ENCODE results near the gene CDK17. TPM values are rescaled to one million over a fixed set of nuclear protein-coding genes. Genes with fewer than 3 reads are reported as not detected.

Gene CDK17
- total RNA-seq, 1 experiment from 2014 or later: 21.4 TPM

DNA sequence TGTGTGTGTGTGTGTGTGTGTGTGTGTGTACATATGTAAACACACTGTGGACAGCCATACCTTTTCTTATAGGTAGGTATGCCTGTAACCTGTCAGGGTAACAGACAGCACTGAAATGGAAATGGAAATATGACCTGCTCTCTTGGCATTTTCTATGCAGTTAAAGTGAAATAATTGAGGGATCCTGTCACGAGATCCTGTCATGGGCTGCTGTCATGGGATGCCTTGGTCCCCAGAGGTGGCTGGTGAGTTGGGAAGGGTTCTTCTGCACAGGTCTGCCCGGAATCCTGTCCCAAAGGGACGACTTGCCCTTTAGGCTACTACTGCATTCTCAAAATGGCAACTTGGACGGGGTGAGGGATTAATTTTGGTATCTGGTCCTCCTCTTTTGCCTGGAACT lies 158.8 kb downstream of the CDK17 start:
- H3K36me3 ChIP-seq (ENCODE audit: control insufficient read depth in 1 of 2, insufficient read depth in 2 of 2, low read length in 2 of 2): no peaks in the 10 kb centered on the region
- H3K79me2 ChIP-seq (ENCODE audit: insufficient read depth, low read length): peaks cover 81% of the 10 kb centered on the region
- no peak overlapping the region for H3K9ac ChIP-seq (ENCODE audit: low read length)
- DNase-seq (ENCODE audit: low read depth, low spot score) (no peak), ATAC-seq (no peak)
- ChIA-PET RAD21 (ENCODE audit: low non-redundant PET in 1 of 2, low total read pairs in 2 of 2, uncharacterized antibody in 2 of 2, unreplicated experiment in 2 of 2) (no interaction called here), POLR2A (no interaction called here), CTCF (no interaction called here)
- H3K4me3 ChIP-seq (replicated peaks in 1 of 2; ENCODE audit: low read depth in 1 of 2, low read length in 2 of 2): no peak overlapping the region
- H2AFZ ChIP-seq (ENCODE audit: low read depth, low read length, poor library complexity, severe bottlenecking): no peak overlapping the region
- TF ChIP-seq, protein P1, sequence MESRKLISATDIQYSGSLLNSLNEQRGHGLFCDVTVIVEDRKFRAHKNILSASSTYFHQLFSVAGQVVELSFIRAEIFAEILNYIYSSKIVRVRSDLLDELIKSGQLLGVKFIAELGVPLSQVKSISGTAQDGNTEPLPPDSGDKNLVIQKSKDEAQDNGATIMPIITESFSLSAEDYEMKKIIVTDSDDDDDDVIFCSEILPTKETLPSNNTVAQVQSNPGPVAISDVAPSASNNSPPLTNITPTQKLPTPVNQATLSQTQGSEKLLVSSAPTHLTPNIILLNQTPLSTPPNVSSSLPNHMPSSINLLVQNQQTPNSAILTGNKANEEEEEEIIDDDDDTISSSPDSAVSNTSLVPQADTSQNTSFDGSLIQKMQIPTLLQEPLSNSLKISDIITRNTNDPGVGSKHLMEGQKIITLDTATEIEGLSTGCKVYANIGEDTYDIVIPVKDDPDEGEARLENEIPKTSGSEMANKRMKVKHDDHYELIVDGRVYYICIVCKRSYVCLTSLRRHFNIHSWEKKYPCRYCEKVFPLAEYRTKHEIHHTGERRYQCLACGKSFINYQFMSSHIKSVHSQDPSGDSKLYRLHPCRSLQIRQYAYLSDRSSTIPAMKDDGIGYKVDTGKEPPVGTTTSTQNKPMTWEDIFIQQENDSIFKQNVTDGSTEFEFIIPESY (IDR thresholded peaks at IDR 0.05; ENCODE audit: extremely low read depth, insufficient replicate concordance, low read length): no peak
- H3K9me2 ChIP-seq (ENCODE audit: insufficient read depth): no peaks in the 10 kb centered on the region
- intact Hi-C loops (cut with micrococcal nuclease): no loop called here
- H3K9me3 ChIP-seq (ENCODE audit: control insufficient read depth in 1 of 2, insufficient read depth in 1 of 2, low read depth in 1 of 2, low read length in 2 of 2): no peaks in the 10 kb centered on the region
- no peak overlapping the region for H3K4me2 ChIP-seq (ENCODE audit: low read length)
- no peaks in the 10 kb centered on the region for H3K4me1 ChIP-seq (ENCODE audit: control insufficient read depth in 1 of 2, insufficient read depth in 2 of 2, low read length in 2 of 2)
- no peaks in the 10 kb centered on the region for H4K20me1 ChIP-seq (ENCODE audit: insufficient read depth)
- BruUV-seq (replicated peaks): no TSS peak
- no peaks in the 10 kb centered on the region for H3K27me3 ChIP-seq (ENCODE audit: insufficient read depth, low read length)
- no peak overlapping the region for H3K27ac ChIP-seq (ENCODE audit: low read depth, low read length)

DNA sequence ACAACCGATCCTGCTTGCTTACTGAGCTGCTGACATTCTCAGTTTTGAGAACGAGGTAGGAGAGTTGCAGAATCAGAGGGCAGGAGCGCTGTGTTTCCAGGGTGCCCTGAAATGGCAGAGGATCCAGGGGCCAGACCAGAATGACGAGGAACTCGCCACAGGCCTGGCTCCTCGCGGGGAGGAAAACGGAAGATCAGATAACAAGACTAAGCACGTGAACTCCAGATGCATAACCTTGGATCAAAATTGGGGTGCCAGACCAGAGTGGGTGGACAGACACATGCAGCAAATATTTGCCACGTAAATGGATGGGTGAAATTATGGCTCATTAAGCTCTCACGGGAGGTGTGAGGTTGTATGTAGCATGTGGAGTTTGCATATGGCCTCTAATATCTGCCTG lies 159.6 kb downstream of the CDK17 start:
- CTCF ChIA-PET: no interaction called here
- no peaks in the 10 kb centered on the region for H3K9me3 ChIP-seq (ENCODE audit: control insufficient read depth in 1 of 2, insufficient read depth in 1 of 2, low read depth in 1 of 2, low read length in 2 of 2)
- no peaks in the 10 kb centered on the region for H3K27me3 ChIP-seq (ENCODE audit: insufficient read depth, low read length)
- no peak overlapping the region for H2AFZ ChIP-seq (ENCODE audit: low read depth, low read length, poor library complexity, severe bottlenecking)
- intact Hi-C loops (cut with micrococcal nuclease): no loop called here
- peaks cover 81% of the 10 kb centered on the region for H3K79me2 ChIP-seq (ENCODE audit: insufficient read depth, low read length)
- POLR2A ChIA-PET: no interaction called here
- H3K36me3 ChIP-seq (ENCODE audit: control insufficient read depth in 1 of 2, insufficient read depth in 2 of 2, low read length in 2 of 2): no peaks in the 10 kb centered on the region
- no peak overlapping the region for H3K9ac ChIP-seq (ENCODE audit: low read length)
- no peaks in the 10 kb centered on the region for H4K20me1 ChIP-seq (ENCODE audit: insufficient read depth)
- RAD21 ChIA-PET (ENCODE audit: low non-redundant PET in 1 of 2, low total read pairs in 2 of 2, uncharacterized antibody in 2 of 2, unreplicated experiment in 2 of 2): no interaction called here
- no peaks in the 10 kb centered on the region for H3K4me1 ChIP-seq (ENCODE audit: control insufficient read depth in 1 of 2, insufficient read depth in 2 of 2, low read length in 2 of 2)
- no TSS peak for BruUV-seq (replicated peaks)
- ATAC-seq (no peak), DNase-seq (ENCODE audit: low read depth, low spot score) (no peak)
- H3K4me2 ChIP-seq (ENCODE audit: low read length): no peak overlapping the region
- no peak overlapping the region for H3K27ac ChIP-seq (ENCODE audit: low read depth, low read length)
- no peak overlapping the region for H3K4me3 ChIP-seq (replicated peaks in 1 of 2; ENCODE audit: low read depth in 1 of 2, low read length in 2 of 2)
- H3K9me2 ChIP-seq (ENCODE audit: insufficient read depth): no peaks in the 10 kb centered on the region
- TF ChIP-seq EZH2 (IDR thresholded peaks at IDR 0.05): no peak
- no peak for TF ChIP-seq CEBPB (IDR thresholded peaks at IDR 0.05; ENCODE audit: low read depth)
- no peak for TF ChIP-seq EGR1 (IDR thresholded peaks at IDR 0.05; ENCODE audit: low read depth)
- no peak for TF ChIP-seq SP1 (IDR thresholded peaks at IDR 0.05; ENCODE audit: low read depth)
- TF ChIP-seq FOSL1 (IDR thresholded peaks at IDR 0.05; ENCODE audit: low read depth): no peak
- TF ChIP-seq, protein P2, sequence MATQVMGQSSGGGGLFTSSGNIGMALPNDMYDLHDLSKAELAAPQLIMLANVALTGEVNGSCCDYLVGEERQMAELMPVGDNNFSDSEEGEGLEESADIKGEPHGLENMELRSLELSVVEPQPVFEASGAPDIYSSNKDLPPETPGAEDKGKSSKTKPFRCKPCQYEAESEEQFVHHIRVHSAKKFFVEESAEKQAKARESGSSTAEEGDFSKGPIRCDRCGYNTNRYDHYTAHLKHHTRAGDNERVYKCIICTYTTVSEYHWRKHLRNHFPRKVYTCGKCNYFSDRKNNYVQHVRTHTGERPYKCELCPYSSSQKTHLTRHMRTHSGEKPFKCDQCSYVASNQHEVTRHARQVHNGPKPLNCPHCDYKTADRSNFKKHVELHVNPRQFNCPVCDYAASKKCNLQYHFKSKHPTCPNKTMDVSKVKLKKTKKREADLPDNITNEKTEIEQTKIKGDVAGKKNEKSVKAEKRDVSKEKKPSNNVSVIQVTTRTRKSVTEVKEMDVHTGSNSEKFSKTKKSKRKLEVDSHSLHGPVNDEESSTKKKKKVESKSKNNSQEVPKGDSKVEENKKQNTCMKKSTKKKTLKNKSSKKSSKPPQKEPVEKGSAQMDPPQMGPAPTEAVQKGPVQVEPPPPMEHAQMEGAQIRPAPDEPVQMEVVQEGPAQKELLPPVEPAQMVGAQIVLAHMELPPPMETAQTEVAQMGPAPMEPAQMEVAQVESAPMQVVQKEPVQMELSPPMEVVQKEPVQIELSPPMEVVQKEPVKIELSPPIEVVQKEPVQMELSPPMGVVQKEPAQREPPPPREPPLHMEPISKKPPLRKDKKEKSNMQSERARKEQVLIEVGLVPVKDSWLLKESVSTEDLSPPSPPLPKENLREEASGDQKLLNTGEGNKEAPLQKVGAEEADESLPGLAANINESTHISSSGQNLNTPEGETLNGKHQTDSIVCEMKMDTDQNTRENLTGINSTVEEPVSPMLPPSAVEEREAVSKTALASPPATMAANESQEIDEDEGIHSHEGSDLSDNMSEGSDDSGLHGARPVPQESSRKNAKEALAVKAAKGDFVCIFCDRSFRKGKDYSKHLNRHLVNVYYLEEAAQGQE (IDR thresholded peaks at IDR 0.05; ENCODE audit: low read depth): no peak
- no peak for TF ChIP-seq TCF7L2 (IDR thresholded peaks at IDR 0.05; ENCODE audit: borderline replicate concordance, extremely low read depth, insufficient read depth, insufficient read length)
- no peak for TF ChIP-seq ZFX (IDR thresholded peaks at IDR 0.05)
- TF ChIP-seq, protein P3, sequence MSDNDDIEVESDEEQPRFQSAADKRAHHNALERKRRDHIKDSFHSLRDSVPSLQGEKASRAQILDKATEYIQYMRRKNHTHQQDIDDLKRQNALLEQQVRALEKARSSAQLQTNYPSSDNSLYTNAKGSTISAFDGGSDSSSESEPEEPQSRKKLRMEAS (IDR thresholded peaks at IDR 0.05): no peak
- TF ChIP-seq POLR2AphosphoS5 (IDR thresholded peaks at IDR 0.05; ENCODE audit: low read depth, low read length): no peak
- TF ChIP-seq, protein P4, sequence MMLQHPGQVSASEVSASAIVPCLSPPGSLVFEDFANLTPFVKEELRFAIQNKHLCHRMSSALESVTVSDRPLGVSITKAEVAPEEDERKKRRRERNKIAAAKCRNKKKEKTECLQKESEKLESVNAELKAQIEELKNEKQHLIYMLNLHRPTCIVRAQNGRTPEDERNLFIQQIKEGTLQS (IDR thresholded peaks at IDR 0.05): no peak
- TF ChIP-seq ELF1 (IDR thresholded peaks at IDR 0.05; ENCODE audit: borderline replicate concordance, low read depth): no peak
- TF ChIP-seq POLR2A (IDR thresholded peaks at IDR 0.05; ENCODE audit: borderline replicate concordance, extremely low read depth, insufficient read depth, insufficient read length): no peak

All from HCT116 (cell line).